Measurements from ENCODE around the gene HEXB. TPM values are rescaled to one million over a fixed set of nuclear protein-coding genes. Genes with fewer than 3 reads are reported as not detected.

HEXB gene
- total and polyA plus RNA-seq, 9 of the 15 experiments (the other 6 are each of a cell fraction or from before 2014, with no cell fraction given): 22.9 to 158 (median 108) TPM

- TF ChIP-seq DEAF1 (CRISPR knock-in tag; IDR thresholded peaks at IDR 0.05) (peak; percentile 38; the same call in 1 of the 2 replicates), PRMT5 (CRISPR knock-in tag; IDR thresholded peaks at IDR 0.05) (no peak), ZNF274 (IDR thresholded peaks at IDR 0.05; ENCODE audit: borderline replicate concordance, low read depth, low read length) (no peak), ZNF121 (CRISPR knock-in tag; conservative IDR thresholded peaks at IDR 0.05) (no peak), L3MBTL2 (IDR thresholded peaks at IDR 0.05) (peak; percentile 41; the same call in 1 of the 2 replicates), MAZ (CRISPR knock-in tag; conservative IDR thresholded peaks at IDR 0.05 in 1 of 2, IDR thresholded peaks at IDR 0.05 in 1 of 2) (peak in 1 of 2 experiments; percentile 43; a peak in 1 of 4 replicates), FOXP4 (CRISPR knock-in tag; IDR thresholded peaks at IDR 0.05; ENCODE audit: borderline replicate concordance) (0 out of 2 replicates have a peak, but pooled peaks have one; percentile 38), GMEB1 (CRISPR knock-in tag; IDR thresholded peaks at IDR 0.05) (peak; percentile 48; the same call in 1 of the 2 replicates), PHF20 (IDR thresholded peaks at IDR 0.05; ENCODE audit: partially characterized antibody) (no peak), CTBP1 (IDR thresholded peaks at IDR 0.05; ENCODE audit: borderline replicate concordance) (peak; percentile 90), PTTG1 (tag; IDR thresholded peaks at IDR 0.05; ENCODE audit: low read depth) (no peak), HDAC8 (tag; IDR thresholded peaks at IDR 0.05) (no peak), ZFP1 (CRISPR knock-in tag; IDR thresholded peaks at IDR 0.05) (no peak), ELF4 (CRISPR knock-in tag; IDR thresholded peaks at IDR 0.05) (no peak), ZFP91 (CRISPR knock-in tag; IDR thresholded peaks at IDR 0.05) (no peak), SNRNP70 (optimal IDR thresholded peaks at IDR 0.05; ENCODE audit: low read depth, low read length) (no peak)
Observed at GRCh38 chr5:74640450-74640953, 44.5 kb upstream of the HEXB start, which contains the start of gene ENC1 (continued).
